SU-DHL-6 (cell line): ENCODE data around the gene NXNL1.

Source experiments
- EZH2phosphoT487 ChIP-seq: fragments of 200-600 bp; sonication (generic), shearing (Covaris generic); conservative IDR thresholded peaks from 2 replicates; pipeline ENCODE4 v1.6.1; 2018; ENCODE audit warnings: mild to moderate bottlenecking, antibody characterized with exemption, low read length, moderate library complexity, mixed read lengths
- TF ChIP-seq, protein P1 (sequence below): fragments of 200-600 bp; sonication (generic); IDR thresholded peaks from one replicate; pipeline ENCODE4 v1.5.1; 2017; ENCODE audit warnings: antibody characterized with exemption, mild to moderate bottlenecking, low read length, moderate library complexity; ENCODE audit not compliant: insufficient read depth, poor library complexity, severe bottlenecking

DNA sequence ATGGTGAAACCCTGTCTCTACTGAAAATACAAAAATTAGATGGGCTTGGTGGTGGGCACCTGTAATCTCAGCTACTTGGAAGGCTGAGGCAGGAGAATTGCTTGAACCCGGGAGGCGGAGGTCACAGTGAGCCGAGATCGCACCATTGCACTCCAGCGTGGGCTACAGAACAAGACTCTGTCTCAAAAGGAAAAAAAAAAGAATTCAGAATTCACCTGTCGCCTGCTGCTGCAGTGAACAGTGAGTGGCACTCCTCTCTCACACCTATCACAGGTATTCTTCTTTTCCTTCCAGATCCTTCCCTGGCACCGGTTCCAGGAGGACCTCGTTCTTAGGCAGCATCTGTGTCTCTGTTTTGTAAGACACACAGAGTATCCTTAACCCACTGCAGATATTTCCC, 46.6 kb downstream of the NXNL1 start:
- TF ChIP-seq, protein P1, sequence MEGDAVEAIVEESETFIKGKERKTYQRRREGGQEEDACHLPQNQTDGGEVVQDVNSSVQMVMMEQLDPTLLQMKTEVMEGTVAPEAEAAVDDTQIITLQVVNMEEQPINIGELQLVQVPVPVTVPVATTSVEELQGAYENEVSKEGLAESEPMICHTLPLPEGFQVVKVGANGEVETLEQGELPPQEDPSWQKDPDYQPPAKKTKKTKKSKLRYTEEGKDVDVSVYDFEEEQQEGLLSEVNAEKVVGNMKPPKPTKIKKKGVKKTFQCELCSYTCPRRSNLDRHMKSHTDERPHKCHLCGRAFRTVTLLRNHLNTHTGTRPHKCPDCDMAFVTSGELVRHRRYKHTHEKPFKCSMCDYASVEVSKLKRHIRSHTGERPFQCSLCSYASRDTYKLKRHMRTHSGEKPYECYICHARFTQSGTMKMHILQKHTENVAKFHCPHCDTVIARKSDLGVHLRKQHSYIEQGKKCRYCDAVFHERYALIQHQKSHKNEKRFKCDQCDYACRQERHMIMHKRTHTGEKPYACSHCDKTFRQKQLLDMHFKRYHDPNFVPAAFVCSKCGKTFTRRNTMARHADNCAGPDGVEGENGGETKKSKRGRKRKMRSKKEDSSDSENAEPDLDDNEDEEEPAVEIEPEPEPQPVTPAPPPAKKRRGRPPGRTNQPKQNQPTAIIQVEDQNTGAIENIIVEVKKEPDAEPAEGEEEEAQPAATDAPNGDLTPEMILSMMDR: no peak
- TF ChIP-seq EZH2phosphoT487: no peak
